Cortex of kidney (tissue), 1 donor: ENCODE results near the gene WDR90.
"Not testable (repeated sequence)": the region's sequence is repeated elsewhere in the genome, so short reads cannot be mapped to it uniquely, and the experiment has no call there.

ENCODE experiments used
- DNase-seq: peaks from one replicate; lab custom pipeline; 2025; lab: John Stamatoyannopoulos, UW

The WDR90 gene

GRCh38 chr16:708019-708418 is 58.9 kb downstream of the WDR90 start:
- no peak for DNase-seq

- DNase-seq, result no peak
Observed at GRCh38 chr16:708959-709358, 59.8 kb downstream of the WDR90 start.

- no peak for DNase-seq
Observed at GRCh38 chr16:709566-710499, 60.7 kb downstream of the WDR90 start.

DNA sequence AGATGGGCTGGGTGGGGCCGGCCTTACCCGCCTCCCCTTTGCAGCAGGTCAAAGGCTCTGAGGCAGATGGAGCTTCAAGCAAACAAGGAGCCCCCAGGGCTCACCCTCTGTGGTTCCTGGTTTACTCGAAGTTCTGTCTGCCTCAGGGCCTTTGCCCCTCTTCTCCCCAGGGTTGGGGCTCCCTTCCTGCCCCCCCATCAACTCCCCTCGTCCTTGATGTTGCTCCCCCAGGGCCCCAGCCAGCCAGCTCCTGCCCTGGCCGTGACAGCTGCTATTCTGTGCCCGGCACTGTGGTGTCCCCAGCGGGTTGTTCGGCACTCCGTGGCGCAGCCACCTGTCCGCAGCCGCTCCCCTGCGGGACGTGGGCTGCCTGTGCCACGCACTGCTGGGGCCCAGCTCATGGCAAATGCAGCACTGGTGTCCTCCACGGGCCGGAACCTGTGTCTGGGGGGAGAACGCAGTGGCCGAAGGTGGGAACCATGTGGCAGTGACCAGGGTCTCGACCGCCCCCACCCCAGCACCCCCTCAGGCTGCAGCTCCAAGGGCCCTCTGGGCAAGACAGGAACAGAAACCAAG is 61.4 kb downstream of the WDR90 start:
- no peak for DNase-seq

DNA sequence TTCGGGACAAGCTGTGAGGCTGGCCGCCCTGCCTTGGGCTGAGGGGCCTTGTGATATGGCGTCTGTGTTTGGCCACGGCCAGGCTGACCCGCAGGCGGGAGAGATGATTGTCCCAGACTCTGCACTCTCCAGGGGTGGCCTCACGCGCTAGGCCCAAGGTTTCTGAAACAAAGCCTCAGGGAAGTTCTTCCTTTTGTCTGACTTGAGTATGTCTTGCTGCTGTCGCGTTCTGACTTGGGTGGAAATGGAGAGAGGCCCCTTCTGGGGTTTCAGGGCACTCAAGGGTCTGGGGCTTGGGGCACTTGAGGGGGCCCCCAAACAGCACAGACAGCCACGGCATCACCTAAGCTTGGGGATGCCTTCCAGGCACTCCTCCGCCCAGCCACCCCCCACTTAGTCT is 61.9 kb downstream of the WDR90 start:
- no peak for DNase-seq

- no peak for DNase-seq
Observed at GRCh38 chr16:711548-712320, 62.6 kb downstream of the WDR90 start.

DNA sequence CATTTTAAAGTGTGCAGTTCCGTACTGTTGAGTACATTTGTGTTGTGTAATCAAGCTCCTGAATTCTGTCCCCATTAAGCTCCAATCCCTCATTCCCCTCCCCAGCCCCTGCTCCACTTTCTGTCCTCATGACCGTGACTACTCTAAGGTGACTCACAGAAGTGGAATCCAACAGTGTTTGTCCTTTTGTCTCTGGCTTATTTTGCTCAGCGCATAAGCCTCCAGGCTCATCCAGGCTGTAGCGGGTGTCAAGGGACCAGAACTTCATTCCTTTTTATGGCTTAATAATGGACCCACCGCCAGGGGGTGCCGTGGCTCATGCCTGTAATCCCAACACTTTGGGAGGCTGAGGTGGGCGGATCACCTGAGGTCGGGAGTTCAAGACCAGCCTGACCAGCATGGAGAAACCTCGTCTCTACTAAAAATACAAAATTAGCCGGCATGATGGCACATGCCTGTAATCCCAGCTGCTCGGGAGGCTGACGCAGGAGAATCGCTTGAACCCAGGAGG is 63.6 kb downstream of the WDR90 start:
- DNase-seq, result not testable (repeated sequence)

- no peak for DNase-seq
Observed at GRCh38 chr16:714079-714478, 64.9 kb downstream of the WDR90 start.

GRCh38 chr16:714558-715476 is 65.7 kb downstream of the WDR90 start, which contains the start of gene METRN:
TSS of gene METRN (plus strand) at chr16:715118. CDS start at chr16:715290, 172 bp downstream.
- no peak for DNase-seq

- DNase-seq, result no peak
Observed at GRCh38 chr16:715477-716199, 66.5 kb downstream of the WDR90 start.

DNA sequence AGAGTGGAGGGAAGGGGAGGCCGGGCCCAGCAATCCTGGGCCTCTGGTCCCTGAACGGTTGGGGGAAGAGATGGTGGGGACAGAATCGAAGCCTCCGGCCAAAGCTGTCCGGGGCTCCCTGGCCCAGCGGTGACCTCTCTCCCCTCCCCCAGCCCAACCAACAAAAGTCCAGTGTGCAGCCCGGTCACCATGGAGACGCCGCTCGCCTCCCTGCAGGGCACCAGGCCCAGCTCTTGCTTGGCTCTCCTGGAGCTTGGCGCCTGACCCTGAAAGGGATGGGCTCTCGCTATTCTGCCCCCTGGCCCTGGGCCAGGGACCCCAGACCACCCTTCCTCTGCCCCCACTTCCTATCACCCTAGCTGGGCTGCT is 67.0 kb downstream of the WDR90 start:
- DNase-seq, result no peak

DNA sequence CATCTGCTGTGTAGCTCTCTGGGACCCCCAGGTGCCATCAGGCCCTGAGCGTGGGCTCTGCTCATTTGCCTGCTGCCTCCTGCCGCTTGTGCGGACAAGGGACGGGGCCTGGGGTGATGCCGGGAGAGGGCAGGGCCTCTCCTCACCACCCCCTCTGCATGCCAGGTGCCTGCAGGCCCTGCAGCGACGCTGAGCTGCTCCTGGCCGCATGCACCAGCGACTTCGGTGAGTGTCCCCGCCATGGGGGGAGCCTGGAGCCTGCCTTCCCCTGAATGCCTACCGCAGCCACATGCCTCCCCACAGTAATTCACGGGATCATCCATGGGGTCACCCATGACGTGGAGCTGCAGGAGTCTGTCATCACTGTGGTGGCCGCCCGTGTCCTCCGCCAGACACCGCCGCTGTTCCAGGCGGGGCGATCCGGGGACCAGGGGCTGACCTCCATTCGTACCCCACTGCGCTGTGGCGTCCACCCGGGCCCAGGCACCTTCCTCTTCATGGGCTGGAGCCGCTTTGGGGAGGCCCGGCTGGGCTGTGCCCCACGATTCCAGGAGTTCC is 67.7 kb downstream of the WDR90 start:
- no peak for DNase-seq
